ENCODE measurements around the gene AGO3. TPM values are rescaled to one million over a fixed set of nuclear protein-coding genes. Genes with fewer than 3 reads are reported as not detected.

The AGO3 gene
- total RNA-seq, 1 donor from 2014 or later: 51.3 TPM

GRCh38 chr1:36081926-36082485 lies 151.1 kb downstream of the AGO3 start:
- DNase-seq (ENCODE audit: low spot score): no peak

- no peak for DNase-seq (ENCODE audit: low spot score)
These were observed 152.3 kb downstream of the AGO3 start for GRCh38 chr1:36083219-36083618.

- peak; percentile 65 for DNase-seq (ENCODE audit: low spot score)
These were observed 153.0 kb downstream of the AGO3 start, which contains the start of gene TEKT2 for GRCh38 chr1:36083635-36084496. TSS of gene TEKT2 (plus strand) at chr1:36084094. CDS start at chr1:36084922, 828 bp downstream.

- DNase-seq (ENCODE audit: low spot score): no peak
These were observed 153.7 kb downstream of the AGO3 start for GRCh38 chr1:36084497-36085115.

- no peak for DNase-seq (ENCODE audit: low spot score)
These were observed 154.2 kb downstream of the AGO3 start for GRCh38 chr1:36085126-36085525.

- DNase-seq (ENCODE audit: low spot score): no peak
These were observed 155.0 kb downstream of the AGO3 start for GRCh38 chr1:36085686-36086526.

GRCh38 chr1:36086529-36087232 lies 155.8 kb downstream of the AGO3 start:
- no peak for DNase-seq (ENCODE audit: low spot score)

- DNase-seq (ENCODE audit: low spot score): no peak
These were observed 156.6 kb downstream of the AGO3 start for GRCh38 chr1:36087233-36088123.

GRCh38 chr1:36088265-36088576 lies 157.3 kb downstream of the AGO3 start:
- DNase-seq (ENCODE audit: low spot score): no peak

GRCh38 chr1:36088577-36089392 lies 157.9 kb downstream of the AGO3 start, which contains the start of gene ADPRS:
TSS of gene ADPRS (plus strand) at chr1:36088892. CDS start at chr1:36088905, 13 bp downstream.
- DNase-seq (ENCODE audit: low spot score): peak; percentile 90

- peak; percentile 43 for DNase-seq (ENCODE audit: low spot score)
These were observed 158.7 kb downstream of the AGO3 start for GRCh38 chr1:36089393-36090121.

- no peak for DNase-seq (ENCODE audit: low spot score)
These were observed 160.2 kb downstream of the AGO3 start for GRCh38 chr1:36091141-36091540.

- DNase-seq (ENCODE audit: low spot score): no peak
These were observed 160.8 kb downstream of the AGO3 start for GRCh38 chr1:36091698-36092097.

GRCh38 chr1:36092166-36092797 lies 161.4 kb downstream of the AGO3 start:
- DNase-seq (ENCODE audit: low spot score): no peak

GRCh38 chr1:36092798-36093185 lies 161.9 kb downstream of the AGO3 start:
- no peak for DNase-seq (ENCODE audit: low spot score)

GRCh38 chr1:36093226-36093625 lies 162.3 kb downstream of the AGO3 start:
- DNase-seq (ENCODE audit: low spot score): no peak

- no peak for DNase-seq (ENCODE audit: low spot score)
These were observed 163.0 kb downstream of the AGO3 start for GRCh38 chr1:36093929-36094328.

- no peak for DNase-seq (ENCODE audit: low spot score)
These were observed 163.7 kb downstream of the AGO3 start for GRCh38 chr1:36094621-36095061.
